ENCODE measurements around the gene TTC8.

- TF ChIP-seq CTCF (IDR thresholded peaks at IDR 0.05) (no peak), POLR2A (IDR thresholded peaks at IDR 0.05) (no peak)
Measured at GRCh38 chr14:88835661-88836060, 11.2 kb downstream of the TTC8 start.

Data from Peyer's patch (tissue), 4 donors.